GM12873 (cell line): ENCODE measurements around the gene RRM1.

Source experiments
- TF ChIP-seq, protein P1 (sequence below): IDR thresholded peaks from 2 replicates; pipeline ENCODE4 v1.5.1; 2012; ENCODE audit warnings: low read depth, mild to moderate bottlenecking, moderate library complexity, low read length, control low read depth; ENCODE audit not compliant: insufficient read depth; ENCODE audit errors: missing control alignments

RRM1 gene

DNA sequence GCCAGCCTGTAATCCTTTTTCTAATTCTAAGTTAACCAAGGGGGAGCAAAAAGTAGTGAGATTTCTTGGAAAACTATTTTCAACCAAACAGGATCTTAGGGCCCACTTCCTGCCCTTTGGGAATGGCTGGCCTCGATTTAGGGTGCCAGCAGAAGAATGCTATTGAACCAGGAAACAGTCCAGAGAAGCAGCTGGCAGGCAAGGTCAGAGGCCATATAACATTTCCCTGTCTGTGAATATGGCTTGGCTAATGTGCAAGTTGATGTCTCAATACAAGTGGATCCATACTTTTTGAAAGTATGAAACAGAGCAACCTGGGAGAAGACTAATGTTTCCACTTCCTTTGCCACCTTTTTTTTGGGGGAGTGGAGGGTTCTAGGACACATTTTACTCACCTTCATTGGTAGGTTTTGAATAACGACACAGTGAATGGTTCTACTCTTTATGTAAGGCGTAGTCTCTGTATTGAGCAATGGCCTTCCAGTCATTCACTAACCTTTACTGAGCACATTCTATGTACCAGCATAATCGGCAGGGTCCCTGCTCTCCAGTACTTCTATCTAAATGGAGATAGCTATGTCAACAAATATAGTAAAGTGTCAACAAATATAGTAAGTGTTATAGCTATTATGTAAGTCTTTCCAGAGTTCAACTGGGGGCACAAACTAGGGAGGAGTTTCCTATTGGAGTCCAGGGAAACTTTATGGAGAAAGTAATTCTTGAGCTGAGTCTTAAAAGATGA lies 34.2 kb upstream of the RRM1 start:
- TF ChIP-seq, protein P1, sequence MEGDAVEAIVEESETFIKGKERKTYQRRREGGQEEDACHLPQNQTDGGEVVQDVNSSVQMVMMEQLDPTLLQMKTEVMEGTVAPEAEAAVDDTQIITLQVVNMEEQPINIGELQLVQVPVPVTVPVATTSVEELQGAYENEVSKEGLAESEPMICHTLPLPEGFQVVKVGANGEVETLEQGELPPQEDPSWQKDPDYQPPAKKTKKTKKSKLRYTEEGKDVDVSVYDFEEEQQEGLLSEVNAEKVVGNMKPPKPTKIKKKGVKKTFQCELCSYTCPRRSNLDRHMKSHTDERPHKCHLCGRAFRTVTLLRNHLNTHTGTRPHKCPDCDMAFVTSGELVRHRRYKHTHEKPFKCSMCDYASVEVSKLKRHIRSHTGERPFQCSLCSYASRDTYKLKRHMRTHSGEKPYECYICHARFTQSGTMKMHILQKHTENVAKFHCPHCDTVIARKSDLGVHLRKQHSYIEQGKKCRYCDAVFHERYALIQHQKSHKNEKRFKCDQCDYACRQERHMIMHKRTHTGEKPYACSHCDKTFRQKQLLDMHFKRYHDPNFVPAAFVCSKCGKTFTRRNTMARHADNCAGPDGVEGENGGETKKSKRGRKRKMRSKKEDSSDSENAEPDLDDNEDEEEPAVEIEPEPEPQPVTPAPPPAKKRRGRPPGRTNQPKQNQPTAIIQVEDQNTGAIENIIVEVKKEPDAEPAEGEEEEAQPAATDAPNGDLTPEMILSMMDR = no peak

DNA sequence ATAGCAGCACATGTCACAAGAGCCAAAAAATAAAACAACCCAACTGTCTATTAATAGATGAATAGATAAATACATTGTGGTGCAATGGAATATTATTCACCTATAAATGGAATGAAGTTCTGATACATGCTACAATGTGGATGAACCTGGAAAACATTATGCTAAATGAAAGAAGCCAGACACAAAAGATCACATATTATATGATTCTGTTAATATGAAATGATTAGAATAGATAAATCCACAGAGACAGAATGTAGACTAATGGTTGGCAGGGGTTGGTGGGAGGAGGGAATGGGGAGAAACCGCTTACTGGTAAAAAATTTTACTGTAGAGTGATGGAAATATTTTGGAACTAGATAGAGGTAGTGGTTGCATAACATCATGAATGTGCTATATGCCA lies 32.9 kb upstream of the RRM1 start:
- TF ChIP-seq, protein P1 = no peak

DNA sequence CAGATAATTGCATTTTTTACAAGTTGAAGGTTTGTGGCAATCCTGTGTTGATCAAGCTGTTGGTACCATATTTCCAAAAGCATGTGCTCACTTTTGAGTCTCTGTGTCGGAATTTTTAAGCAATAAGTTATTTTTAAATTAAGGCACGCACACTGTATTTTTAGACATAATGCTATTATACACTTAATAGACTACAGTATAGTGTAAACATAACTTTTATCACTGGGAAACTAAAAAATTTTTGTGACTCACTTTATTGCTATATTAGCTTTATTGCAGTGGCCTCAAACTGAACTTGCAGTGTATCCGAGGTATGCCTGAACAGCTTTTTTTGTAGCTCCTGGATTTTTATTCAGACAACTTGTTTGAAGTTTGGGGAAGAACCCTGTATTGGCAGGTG lies 31.3 kb upstream of the RRM1 start:
- TF ChIP-seq, protein P1 = no peak

DNA sequence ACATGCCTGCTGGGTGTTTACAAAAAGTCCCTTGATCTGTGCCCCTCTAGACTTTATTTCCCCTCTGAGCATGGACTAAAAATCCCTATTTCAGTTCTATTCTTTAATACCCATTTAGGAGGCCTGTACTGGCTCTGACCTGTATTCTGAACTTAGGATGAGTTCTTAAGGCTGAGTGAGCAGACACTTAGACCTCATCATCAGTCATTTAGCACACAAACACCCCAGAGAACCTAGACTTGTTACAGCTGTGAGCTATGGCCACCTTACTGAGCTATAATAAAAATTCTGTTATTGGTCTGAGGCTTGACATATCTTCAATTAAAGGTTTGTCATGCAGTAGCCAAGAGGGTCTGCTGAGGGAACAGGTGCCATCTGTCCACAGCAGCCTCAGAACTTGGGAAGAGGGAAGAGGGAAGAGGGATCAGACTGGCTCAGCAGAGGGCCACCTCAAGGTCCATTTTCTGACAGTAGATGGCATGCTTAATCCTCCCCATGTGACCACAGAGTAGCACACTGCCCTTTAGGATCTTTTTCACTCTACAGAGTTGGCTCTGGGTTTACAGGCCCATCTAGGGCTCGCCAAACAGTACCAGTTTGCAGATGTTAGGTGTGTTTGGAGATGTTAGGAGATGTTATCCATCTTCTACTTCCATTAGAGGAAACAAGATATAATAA lies 30.2 kb upstream of the RRM1 start:
- TF ChIP-seq, protein P1 = no peak

DNA sequence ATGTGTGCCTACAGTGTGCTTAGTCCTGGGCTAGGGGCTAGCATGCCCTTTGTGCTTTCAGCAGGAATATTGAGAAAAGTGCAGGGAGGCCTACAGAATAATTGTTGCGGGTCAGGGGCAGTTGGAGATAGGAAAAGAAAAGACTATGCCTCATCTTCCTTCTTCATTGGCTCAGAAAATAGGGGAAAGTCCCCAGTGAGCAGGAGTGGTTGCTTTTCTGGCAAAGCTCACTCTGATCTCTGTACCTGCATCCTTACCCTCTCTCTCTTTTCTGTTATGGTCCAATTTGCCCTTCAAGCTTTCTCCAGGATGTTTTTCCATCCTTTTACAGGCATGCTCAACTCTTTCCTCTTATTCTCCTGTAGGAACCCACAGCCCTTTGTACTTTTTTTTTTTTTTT lies 29.5 kb upstream of the RRM1 start:
- TF ChIP-seq, protein P1 = no peak

DNA sequence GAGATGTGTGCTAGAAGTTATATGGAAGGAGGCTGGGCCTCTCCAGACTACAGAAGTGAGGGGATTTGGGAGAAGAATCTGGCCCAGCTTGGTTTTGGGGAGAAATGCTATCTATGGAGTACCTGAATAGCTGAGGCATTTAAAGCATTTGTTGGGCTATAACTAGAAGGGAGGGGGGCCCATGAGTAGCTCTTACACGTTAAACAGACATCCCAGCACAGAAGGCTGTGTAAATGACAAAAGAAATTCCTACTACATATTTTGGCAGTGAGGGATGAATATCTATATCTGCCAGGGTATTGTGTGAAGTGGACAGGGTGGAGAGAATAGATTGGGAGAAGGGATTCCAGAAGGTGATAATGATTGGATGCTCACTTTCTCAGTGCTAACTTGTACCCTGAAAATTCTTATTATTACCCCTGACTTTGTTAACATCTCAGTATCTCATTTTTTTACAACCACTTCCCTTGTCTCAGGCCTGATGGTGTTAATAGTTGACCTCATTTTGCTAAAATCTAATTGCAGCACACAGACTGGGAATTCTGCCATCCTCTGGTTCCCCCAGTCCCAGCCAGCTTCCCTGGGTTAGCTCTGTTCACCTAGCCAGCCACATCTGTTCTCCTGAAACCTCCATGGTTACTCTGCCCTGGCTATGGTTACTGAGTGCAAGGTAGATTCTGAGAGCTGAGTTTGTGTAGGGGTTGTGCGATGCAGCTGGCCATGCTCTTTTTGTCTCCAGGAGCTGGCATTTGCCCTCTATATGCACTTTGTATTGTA lies 28.8 kb upstream of the RRM1 start:
- TF ChIP-seq, protein P1 = no peak

DNA sequence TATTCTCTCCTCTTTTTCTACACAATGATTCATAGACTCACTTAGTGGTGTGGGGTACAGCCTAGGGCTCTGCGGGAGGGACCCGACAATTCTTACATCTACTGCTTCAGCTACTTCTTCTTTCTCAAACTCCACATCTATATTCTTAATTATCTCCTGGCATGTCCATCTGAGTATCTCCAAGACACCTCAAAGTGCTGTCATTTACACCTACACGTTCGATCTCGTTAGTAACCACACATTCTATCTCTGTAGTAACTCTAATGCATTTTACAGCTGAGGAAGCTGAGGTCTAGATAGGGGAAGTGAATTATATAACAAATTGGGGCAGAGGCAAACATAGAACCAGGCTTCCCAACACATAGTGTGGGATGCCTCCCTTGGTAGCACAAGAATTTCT lies 27.7 kb upstream of the RRM1 start:
- TF ChIP-seq, protein P1 = no peak
